ENCODE results near the gene CLDND2.

- no peak for TF ChIP-seq CTCF (IDR thresholded peaks at IDR 0.05)
- no peak for TF ChIP-seq POLR2A (IDR thresholded peaks at IDR 0.05)
Measured at GRCh38 chr19:51337861-51338562, 30.8 kb downstream of the CLDND2 start.

Data from adrenal gland (tissue), 5 donors.